ENCODE measurements around the gene RNGTT.

RNGTT gene

GRCh38 chr6:88562353-88563276 lies 400.8 kb downstream of the RNGTT start:
- no peaks in the 10 kb centered on the region for H3K9me3 ChIP-seq (ENCODE audit: control insufficient read depth, insufficient read depth, low read depth, low read length)
- no peaks in the 10 kb centered on the region for H3K4me1 ChIP-seq (ENCODE audit: control insufficient read depth, insufficient read depth, low read length)
- no peaks in the 10 kb centered on the region for H3K36me3 ChIP-seq (ENCODE audit: control insufficient read depth in 2 of 2, insufficient read depth in 1 of 2, low read length in 2 of 2)
- H3K4me3 ChIP-seq (ENCODE audit: low read depth, low read length): no peak overlapping the region
- CTCF ChIA-PET: no interaction called here
- TF ChIP-seq ZFP37 (tag by site-specific recombination; IDR thresholded peaks at IDR 0.05) (no peak), GLI2 (tag by site-specific recombination; IDR thresholded peaks at IDR 0.05; ENCODE audit: borderline replicate concordance, low read depth) (no peak), ZNF112 (tag by site-specific recombination; IDR thresholded peaks at IDR 0.05) (no peak), TSHZ1 (tag by site-specific recombination; IDR thresholded peaks at IDR 0.05; ENCODE audit: borderline replicate concordance) (no peak), ZNF174 (tag by site-specific recombination; IDR thresholded peaks at IDR 0.05) (no peak), ZNF169 (tag by site-specific recombination; IDR thresholded peaks at IDR 0.05) (no peak), ZNF23 (tag by site-specific recombination; IDR thresholded peaks at IDR 0.05; ENCODE audit: borderline replicate concordance) (no peak), ZNF777 (tag by site-specific recombination; IDR thresholded peaks at IDR 0.05; ENCODE audit: borderline replicate concordance) (no peak), PBX3 (CRISPR knock-in tag; IDR thresholded peaks at IDR 0.05) (no peak), ZNF837 (tag by site-specific recombination; IDR thresholded peaks at IDR 0.05) (no peak), ZBTB1 (tag by site-specific recombination; IDR thresholded peaks at IDR 0.05) (no peak), ZBTB11 (tag by site-specific recombination; conservative IDR thresholded peaks at IDR 0.05; ENCODE audit: low read depth) (no peak), ZNF211 (tag by site-specific recombination; IDR thresholded peaks at IDR 0.05; ENCODE audit: low read depth) (no peak)
- TF ChIP-seq, protein P1, sequence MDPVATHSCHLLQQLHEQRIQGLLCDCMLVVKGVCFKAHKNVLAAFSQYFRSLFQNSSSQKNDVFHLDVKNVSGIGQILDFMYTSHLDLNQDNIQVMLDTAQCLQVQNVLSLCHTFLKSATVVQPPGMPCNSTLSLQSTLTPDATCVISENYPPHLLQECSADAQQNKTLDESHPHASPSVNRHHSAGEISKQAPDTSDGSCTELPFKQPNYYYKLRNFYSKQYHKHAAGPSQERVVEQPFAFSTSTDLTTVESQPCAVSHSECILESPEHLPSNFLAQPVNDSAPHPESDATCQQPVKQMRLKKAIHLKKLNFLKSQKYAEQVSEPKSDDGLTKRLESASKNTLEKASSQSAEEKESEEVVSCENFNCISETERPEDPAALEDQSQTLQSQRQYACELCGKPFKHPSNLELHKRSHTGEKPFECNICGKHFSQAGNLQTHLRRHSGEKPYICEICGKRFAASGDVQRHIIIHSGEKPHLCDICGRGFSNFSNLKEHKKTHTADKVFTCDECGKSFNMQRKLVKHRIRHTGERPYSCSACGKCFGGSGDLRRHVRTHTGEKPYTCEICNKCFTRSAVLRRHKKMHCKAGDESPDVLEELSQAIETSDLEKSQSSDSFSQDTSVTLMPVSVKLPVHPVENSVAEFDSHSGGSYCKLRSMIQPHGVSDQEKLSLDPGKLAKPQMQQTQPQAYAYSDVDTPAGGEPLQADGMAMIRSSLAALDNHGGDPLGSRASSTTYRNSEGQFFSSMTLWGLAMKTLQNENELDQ (tag by site-specific recombination; IDR thresholded peaks at IDR 0.05; ENCODE audit: low read depth): no peak
- H3K27ac ChIP-seq (ENCODE audit: extremely low read depth, low read depth, low read length): no peak overlapping the region
- POLR2A ChIA-PET: no interaction called here

Measured in HEK293 (cell line).